Heart right ventricle (tissue), 16 donors: Measurements from ENCODE around the gene PTTG1IP. TPM values are rescaled to one million over a fixed set of nuclear protein-coding genes. Genes with fewer than 3 reads are reported as not detected.
"Not testable (repeated sequence)": the region's sequence is repeated elsewhere in the genome, so short reads cannot be mapped to it uniquely, and the experiment has no call there.

Experiments
- ATAC-seq, 8 donors: fragments of 200-7000 bp; cut with Tn5 transposase; one replicate each; pipeline ENCODE4 v1.9.1; 2020; ENCODE audit warnings: mild to moderate bottlenecking in 8 of 8, moderate library complexity in 8 of 8, moderate number of reproducible peaks in 1 of 8
- DNase-seq, 2 donors: peaks; one replicate each; pipeline ENCODE4 v3.0.0-alpha.2; 2020
- H3K27ac ChIP-seq, 10 donors: fragments of 200-600 bp; sonication (generic) in 2 of 10; one replicate each; pipeline versions ENCODE4 v1.5.0 to v1.8.0; 2020 to 2022; ENCODE audit warnings: mild to moderate bottlenecking in 3 of 10
- H3K27me3 ChIP-seq, 7 donors: fragments of 200-600 bp; one replicate each; pipeline ENCODE4 v1.8.0; 2021 to 2022; ENCODE audit warnings: mild to moderate bottlenecking in 2 of 7
- H3K36me3 ChIP-seq, 9 donors: fragments of 200-600 bp; sonication (generic) in 1 of 9; one replicate each; pipeline versions ENCODE4 v1.5.0 to v1.8.0; 2020 to 2022; ENCODE audit warnings: mild to moderate bottlenecking in 2 of 9
- H3K4me1 ChIP-seq, 9 donors: fragments of 200-600 bp; sonication (generic) in 1 of 9; one replicate each; pipeline versions ENCODE4 v1.5.0 to v1.8.0; 2020 to 2022; ENCODE audit warnings: mild to moderate bottlenecking in 4 of 9
- H3K4me3 ChIP-seq, 10 donors: fragments of 200-600 bp; sonication (generic) in 2 of 10; one replicate each; pipeline versions ENCODE4 v1.5.0 to v1.8.0; 2020 to 2022; ENCODE audit warnings: mild to moderate bottlenecking in 7 of 10, moderate library complexity in 2 of 10
- H3K9me3 ChIP-seq, 11 donors: fragments of 200-600 bp in 10 of 11; sonication (generic) in 2 of 11; one replicate each; pipeline versions ENCODE4 v1.5.0 to v1.8.0; 2013 to 2022; ENCODE audit warnings: mild to moderate bottlenecking in 2 of 11, control low read depth in 1 of 11, moderate library complexity in 1 of 11
- CTCF ChIP-seq, 9 donors: fragments of 200-600 bp; sonication (generic) in 2 of 9; IDR thresholded peaks; one replicate each; pipeline versions ENCODE4 v1.5.0 to v1.8.0; 2021 to 2022; ENCODE audit warnings: antibody characterized with exemption in 9 of 9, mild to moderate bottlenecking in 5 of 9, moderate library complexity in 1 of 9
- WGBS, 2 donors: extraction: QIAGEN DNeasy Blood & Tissue Kit; methylation state at CpG; one replicate each; pipeline ENCODE4 v1.1.7; 2013; ENCODE audit warnings: inconsistent platforms in 1 of 2; 5-methylcytosine and 5-hydroxymethylcytosine counted together
- intact Hi-C, 10 donors: fragments of 100-400 bp; cut with DNase I; formaldehyde crosslinking; loops; one replicate each; pipeline versions ENCODE4 v1.11.1 to v1.14.2; 2022
- polyA plus RNA-seq, 2 donors: library from polyadenylated mRNA; stranded (reverse); fragments of 200-250 nt; gene quantifications; one replicate each; pipeline ENCODE4 v1.2.3, GENCODE V29; 2013
- total RNA-seq, 10 donors: library from RNA; stranded (reverse); fragmentation: NEBNext Ultra II Directional in 3 of 10; extraction: Animal tissue kit (Norgen Biotek cat#: 25700) in 3 of 10; gene quantifications; one replicate each; pipeline versions ENCODE4 v1.2.1 to v1.2.4, GENCODE V29; 2021 to 2023
- donor health status: Arrhythmogenic right ventricular cardiomyopathy.
- donor health status: ischemic (EF 13 %, LVEDD 7.1; RV severe dilation, severe dysfunction).
- donor health status: healthy with polysubstance abuse.
- donor health status: DM: no; HTN: yes; CAD: no.
- donor health status: DM: no; HTN: no; CAD: no.
- donor health status: ischemic (EF 25% LVEDD 6.9; RV normal size, moderate dysfunction).
- donor health status: ischemic (EF 25% LVEDD 5.7; RV mildly dilated, moderate dysfunction).
- donor health status: healthy.
- donor health status: DM: yes; HTN: yes; CAD: no.
- donor health status: Ischemic cardiomyopathy.
- donor health status: ischemic (EF 35%, LVEDD 5.7; RV mildly dilated, moderate dysfunction).
- donor health status: nonischemic (EF 11% LVEDD 7.7; RV severe dilation, severe dysfunction).
- donor health status: DM: yes; HTN: yes; CAD: no.
- donor health status: PGD.
- donor health status: ischemic (EF 29% LVEDD 5.4; RV normal size, mild dysfunction).
- donor health status: nonischemic (EF 23%, LVEDD 6.1; RV moderate dilation, normal function).

Gene PTTG1IP
- total and polyA plus RNA-seq, 12 donors, result 109 to 188 (median 148) TPM

GRCh38 chr21:44883250-44883649 lies 9.8 kb upstream of the PTTG1IP start:
- Histone ChIP-seq H3K4me3 (no peak overlapping the region), H3K27ac (peak overlapping the region in 1 of 10 donors; percentile 24), H3K9me3 (no peaks in the 10 kb centered on the region), H3K4me1 (peaks cover 0 to 55% (median 6%) of the 10 kb centered on the region in 9 donors), H3K36me3 (peaks cover 0 to 28% (median 0%) of the 10 kb centered on the region in 9 donors), H3K27me3 (no peaks in the 10 kb centered on the region)
- 88 to 89% methylated on average over 11 of the region's 11 CpGs for WGBS, 2 donors
- intact Hi-C loops, result no loop called here
- no peak for TF ChIP-seq CTCF (IDR thresholded peaks at IDR 0.05)
- DNase-seq (peak in 1 of 2 donors; percentile 6), ATAC-seq (no peak)

- Histone ChIP-seq H3K9me3 (no peaks in the 10 kb centered on the region), H3K27ac (peak overlapping the region in 9 of 10 donors; percentile 13 to 89 (median 48)), H3K4me3 (no peak overlapping the region), H3K4me1 (peaks cover 0 to 75% (median 6%) of the 10 kb centered on the region in 9 donors), H3K27me3 (no peaks in the 10 kb centered on the region), H3K36me3 (peaks cover 0 to 9% (median 0%) of the 10 kb centered on the region in 9 donors)
- no peak for TF ChIP-seq CTCF (IDR thresholded peaks at IDR 0.05)
- peak in 1 of 2 donors; percentile 3 for DNase-seq
- 70 to 73% methylated on average over 6 of the region's 6 CpGs for WGBS, 2 donors
- peak in 3 of 8 donors; percentile 18 to 33 (median 19) for ATAC-seq
- intact Hi-C loops, result no loop called here
Observed at GRCh38 chr21:44881198-44881872, 7.8 kb upstream of the PTTG1IP start.

GRCh38 chr21:44880405-44881197 lies 7.1 kb upstream of the PTTG1IP start:
- no peak for TF ChIP-seq CTCF (IDR thresholded peaks at IDR 0.05)
- no peak for DNase-seq
- H3K27ac ChIP-seq, result peak overlapping the region in 9 of 10 donors; percentile 13 to 89 (median 48)

GRCh38 chr21:44879238-44879637 lies 5.7 kb upstream of the PTTG1IP start:
- not testable (repeated sequence) for H3K27me3 ChIP-seq, H3K4me3 ChIP-seq, H3K9me3 ChIP-seq, DNase-seq, ATAC-seq, H3K36me3 ChIP-seq
- WGBS, 2 donors, result 93 to 95% methylated on average over 8 of the region's 8 CpGs
- peaks cover 0 to 96% (median 15%) of the 10 kb centered on the region in 9 donors for H3K4me1 ChIP-seq
- intact Hi-C loops, result loop anchor here in 4 of 10 donors (5.0 to 10.0 kb wide), 5 partner anchors 53 to 256 kb away; partner anchors contain the start of genes SUMO3 (in 1 of the 4) and UBE2G2 (in 1 of the 4)
- H3K27ac ChIP-seq, result peak overlapping the region in 1 of 10 donors; percentile 89

More at GRCh38 chr21:44880405-44881197, 7.1 kb upstream of the PTTG1IP start:
- WGBS, 2 donors, result 54 to 60% methylated on average over 8 of the region's 8 CpGs
- Histone ChIP-seq H3K27me3 (no peaks in the 10 kb centered on the region), H3K36me3 (peaks cover 0 to 2% (median 0%) of the 10 kb centered on the region in 9 donors), H3K4me1 (peaks cover 0 to 82% (median 6%) of the 10 kb centered on the region in 9 donors), H3K9me3 (no peaks in the 10 kb centered on the region), H3K4me3 (no peak overlapping the region)
- peak in 7 of 8 donors; percentile 15 to 66 (median 61) for ATAC-seq
- intact Hi-C loops, result no loop called here
